GM19099 (cell line): ENCODE data around the gene NHSL1.

Source experiments
- POLR2A ChIP-seq: IDR thresholded peaks from 3 replicates; pipeline ENCODE4 v1.6.1; 2011; ENCODE audit warnings: low read depth; ENCODE audit not compliant: insufficient read length; ENCODE audit errors: extremely low read depth

NHSL1 gene

DNA sequence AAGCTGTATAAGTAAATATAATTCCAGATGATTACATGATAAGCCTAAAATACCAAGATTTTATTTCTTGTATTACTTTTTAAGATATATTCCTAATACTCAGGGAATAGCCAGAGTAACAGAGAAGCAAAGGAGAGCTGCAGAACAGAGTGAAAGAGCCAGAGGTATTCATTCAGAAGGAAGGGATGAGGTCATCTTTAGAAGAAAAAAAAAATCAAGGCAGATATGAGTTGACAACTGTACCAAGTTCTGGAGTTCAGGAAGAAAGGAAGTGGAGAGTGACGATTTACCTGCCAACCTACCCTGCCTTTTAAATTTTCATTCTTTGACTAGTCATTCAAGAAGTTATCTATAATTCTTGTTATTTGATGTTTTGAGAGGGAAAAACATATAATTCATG lies 28.8 kb upstream of the NHSL1 start:
- no peak for TF ChIP-seq POLR2A

DNA sequence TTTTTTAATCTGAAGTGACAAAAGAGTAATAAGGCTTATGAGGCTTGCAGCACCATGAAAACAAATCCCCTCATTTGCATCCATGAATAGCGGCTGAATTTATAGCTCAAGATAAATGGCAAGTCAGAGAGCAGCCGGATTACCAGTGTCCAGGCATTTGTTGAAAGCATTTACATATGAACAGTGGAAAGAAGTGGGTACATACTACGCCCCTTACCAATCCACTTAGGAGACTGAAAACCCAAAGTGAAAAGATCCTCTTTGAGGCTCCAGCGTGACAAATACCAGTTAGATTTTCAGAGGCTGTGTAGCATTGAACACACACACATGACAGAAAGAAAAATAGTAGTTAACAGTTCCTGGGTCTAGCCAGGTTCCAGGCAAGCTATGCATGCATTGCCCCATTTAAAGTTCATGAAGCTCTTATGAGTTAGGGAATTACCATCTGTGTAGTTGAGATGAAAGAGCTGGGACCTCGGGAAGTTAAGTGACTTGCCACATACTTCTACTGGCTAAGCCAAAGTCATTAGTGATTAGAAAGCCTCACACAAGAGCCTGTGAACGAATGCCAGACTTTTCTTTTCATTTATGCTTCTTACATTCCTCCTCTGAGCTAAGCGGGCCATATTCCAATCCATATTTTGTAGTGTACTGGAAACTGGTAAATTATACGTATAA lies 28.3 kb upstream of the NHSL1 start:
- no peak for TF ChIP-seq POLR2A

DNA sequence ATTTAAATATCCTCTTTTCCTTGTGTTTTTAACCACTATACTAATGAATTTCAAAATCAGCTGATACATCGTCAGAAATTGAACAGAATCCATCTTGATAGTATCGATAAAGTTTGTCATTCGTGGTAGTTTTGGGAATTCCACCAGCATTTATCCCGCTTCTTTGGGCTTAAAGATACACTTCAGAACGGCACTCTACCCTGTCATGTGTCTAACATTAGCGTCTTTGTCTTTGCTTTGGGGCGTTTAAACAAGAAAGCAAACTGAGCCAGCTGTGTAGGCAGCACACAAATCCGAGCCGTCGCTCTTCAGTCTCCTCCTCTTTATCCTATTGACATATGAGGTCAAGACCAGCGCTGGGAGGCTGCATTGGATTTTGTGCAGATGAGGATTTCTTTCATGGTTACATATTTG lies 27.5 kb upstream of the NHSL1 start:
- no peak for TF ChIP-seq POLR2A

DNA sequence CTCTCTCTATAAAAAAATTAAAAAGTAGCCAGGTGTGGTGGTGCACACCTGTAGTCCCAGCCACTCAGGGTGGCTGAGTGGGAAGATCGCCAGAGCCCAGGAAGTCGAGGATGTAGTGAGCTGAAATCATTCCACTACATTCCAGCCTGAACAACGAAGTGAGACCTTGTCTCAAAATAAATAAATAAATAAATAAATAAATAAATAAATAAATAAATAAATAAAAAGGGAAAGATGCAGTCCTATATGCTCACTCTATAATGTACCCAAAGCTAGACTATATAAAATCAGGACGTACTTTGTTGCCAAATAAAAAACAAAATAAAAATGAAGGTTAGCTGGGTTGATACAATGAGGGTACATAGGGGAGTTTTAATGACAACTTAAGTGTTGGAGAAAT lies 26.1 kb upstream of the NHSL1 start:
- TF ChIP-seq POLR2A: no peak

DNA sequence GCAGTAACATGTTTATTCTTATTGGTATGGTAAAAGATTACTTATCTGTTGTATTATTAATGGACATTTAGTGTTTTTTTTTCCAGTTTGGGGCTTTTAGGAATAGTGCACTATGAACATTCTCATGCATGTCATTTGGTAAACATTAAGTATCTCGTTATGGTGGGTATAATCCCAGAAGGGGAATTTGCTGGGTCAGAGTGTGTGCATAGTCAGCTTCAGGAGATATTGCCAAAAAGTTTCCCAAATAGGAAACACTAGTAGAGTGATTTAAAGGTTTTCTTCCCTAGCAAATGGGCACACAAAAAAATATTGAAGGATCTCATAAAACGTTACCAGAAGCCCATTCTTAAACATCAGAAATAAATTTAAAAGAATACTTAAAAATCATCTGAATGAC lies 25.2 kb upstream of the NHSL1 start:
- no peak for TF ChIP-seq POLR2A

DNA sequence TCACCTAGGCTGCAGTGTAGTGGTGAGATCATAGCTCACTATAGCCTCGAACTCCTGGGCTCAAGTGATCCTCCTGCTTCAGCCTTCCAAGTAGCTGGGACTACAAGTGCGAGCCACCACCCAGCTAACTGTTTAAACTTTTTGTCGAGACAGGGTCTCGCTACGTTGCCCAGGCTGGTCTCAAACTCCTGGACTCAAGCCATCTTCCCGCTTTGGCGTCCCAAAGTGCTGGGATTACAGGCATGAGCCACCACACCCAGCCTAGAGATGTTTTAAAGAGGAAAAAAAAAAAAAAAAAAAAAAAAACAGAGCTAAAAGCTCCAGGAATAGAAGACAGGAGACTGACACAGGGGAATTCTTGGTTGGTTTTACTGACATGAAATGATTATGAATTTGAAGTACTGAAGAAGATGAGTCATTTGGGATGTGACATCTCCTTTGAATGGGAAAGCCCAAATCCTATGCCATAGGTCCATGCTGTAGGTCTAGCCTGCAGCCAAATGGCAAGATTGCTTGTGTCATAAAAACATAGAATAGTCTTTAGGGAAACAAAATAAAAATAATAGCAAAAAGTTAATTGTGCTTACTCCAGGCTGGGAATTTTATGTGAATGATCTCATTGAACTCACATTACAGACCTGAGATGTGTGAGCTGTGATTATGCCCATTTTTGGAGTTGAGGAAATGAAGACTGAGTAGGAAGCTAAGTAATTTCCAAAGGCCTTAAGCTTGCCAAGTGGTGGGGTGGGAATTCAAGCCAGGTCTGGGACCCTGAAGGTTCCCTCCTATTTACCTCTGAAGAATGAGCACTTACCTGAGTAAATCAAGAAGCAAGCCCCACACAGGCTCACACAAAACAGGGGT lies 24.3 kb upstream of the NHSL1 start:
- no peak for TF ChIP-seq POLR2A

GRCh38 chr6:138522611-138523010 lies 23.3 kb upstream of the NHSL1 start:
- no peak for TF ChIP-seq POLR2A

DNA sequence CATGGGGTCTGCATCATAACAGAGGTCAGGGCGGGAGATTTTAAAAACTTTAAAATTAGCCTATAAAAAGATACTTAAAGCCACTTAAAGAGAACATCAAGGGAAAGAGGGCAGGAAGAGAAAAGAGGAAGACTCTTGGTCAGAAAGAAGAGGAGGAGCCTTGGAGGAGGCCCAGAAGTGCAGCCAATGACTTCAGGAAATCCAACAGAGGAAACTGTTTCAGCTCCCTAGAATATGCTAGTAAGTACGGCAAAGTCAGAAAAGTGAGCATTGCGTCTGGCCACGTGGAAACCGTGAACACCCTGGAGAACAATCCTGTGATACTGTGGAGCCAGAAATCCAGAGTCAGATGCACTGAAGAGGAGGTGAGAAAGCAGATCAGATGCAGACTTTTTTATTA lies 22.5 kb upstream of the NHSL1 start:
- no peak for TF ChIP-seq POLR2A

GRCh38 chr6:138520463-138520862 lies 21.2 kb upstream of the NHSL1 start:
- TF ChIP-seq POLR2A: no peak

DNA sequence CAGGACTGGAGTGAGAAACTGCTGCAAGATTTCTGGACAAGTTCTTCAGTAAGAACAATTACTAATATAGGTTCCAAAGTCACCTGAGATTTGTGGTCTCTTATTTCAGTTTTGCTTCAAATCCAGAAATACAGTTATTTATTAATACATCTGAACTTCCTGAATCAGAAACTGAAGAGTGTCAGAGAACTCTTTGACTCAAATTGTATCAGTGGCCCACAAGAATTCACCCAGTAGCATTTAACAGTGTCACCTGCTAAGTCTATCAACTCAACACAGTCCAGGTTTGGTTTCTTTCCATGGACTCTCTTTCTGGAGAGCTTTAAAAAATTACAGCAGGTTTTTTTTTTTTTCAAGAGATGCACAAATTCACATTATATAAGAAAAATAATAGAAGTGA lies 18.8 kb upstream of the NHSL1 start:
- no peak for TF ChIP-seq POLR2A

DNA sequence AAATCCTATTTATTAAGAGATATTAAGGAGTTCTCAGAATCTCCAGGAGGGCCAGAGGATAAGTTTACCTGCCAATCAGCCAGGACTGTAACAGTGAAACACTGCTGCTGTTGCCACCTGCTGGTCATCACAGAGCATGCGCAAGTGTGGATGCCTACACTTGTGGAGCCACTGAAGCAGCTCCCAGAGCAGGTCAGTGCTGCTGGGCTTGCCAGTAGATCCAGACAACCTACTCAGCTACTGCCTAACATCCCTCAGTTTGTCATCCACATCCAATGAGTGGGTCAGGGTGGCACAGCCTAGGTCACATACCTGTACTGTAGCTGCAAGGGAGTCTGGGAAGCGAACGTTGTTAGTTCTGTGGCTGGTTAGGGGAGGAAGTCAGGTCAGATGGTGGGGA lies 18.3 kb upstream of the NHSL1 start:
- TF ChIP-seq POLR2A: no peak

- no peak for TF ChIP-seq POLR2A
Observed at GRCh38 chr6:138515657-138516248, 16.5 kb upstream of the NHSL1 start.

- TF ChIP-seq POLR2A: no peak
Observed at GRCh38 chr6:138514860-138515540, 15.7 kb upstream of the NHSL1 start.

DNA sequence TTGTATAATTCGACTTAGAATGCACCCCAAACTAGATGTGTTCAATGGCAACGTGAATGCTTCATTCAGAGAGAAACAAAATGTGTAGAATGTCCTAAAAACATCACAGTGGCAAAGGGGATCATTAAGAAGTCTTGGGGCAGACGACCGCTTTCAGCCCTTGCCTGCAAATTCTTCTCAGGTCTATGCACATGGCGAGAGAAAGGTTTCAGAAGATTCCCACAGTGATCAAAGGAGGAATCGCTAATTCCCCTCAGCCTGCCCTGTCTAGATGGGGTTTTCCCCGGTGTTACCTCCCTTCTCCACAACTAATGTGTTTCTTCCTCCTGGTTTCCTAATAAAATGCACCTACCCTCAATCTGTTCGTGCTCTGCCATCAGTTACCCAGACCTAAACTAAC lies 13.3 kb upstream of the NHSL1 start:
- no peak for TF ChIP-seq POLR2A

DNA sequence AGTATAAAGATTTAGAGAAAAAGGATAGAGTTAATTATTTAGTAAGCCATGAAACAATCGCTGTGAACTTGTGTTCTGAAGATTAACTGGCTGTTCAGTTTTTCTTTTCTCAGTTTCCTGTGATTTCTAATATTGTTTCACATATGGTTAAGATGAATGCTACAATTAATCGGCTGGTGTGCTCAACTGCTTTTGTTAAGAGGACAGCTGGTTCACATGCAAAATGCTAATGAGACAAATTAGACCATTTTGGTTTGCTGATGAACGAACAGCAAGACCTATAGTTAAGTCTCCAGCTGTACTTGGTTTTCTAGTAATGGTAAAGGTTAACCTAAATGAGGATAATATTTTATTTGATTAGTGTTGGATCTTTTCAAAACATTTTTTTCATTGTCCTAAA lies 10.8 kb upstream of the NHSL1 start:
- no peak for TF ChIP-seq POLR2A
